Measurements from ENCODE around the gene CSRNP2.
"Not testable (repeated sequence)": the region's sequence is repeated elsewhere in the genome, so short reads cannot be mapped to it uniquely, and the experiment has no call there.

Gene CSRNP2

DNA sequence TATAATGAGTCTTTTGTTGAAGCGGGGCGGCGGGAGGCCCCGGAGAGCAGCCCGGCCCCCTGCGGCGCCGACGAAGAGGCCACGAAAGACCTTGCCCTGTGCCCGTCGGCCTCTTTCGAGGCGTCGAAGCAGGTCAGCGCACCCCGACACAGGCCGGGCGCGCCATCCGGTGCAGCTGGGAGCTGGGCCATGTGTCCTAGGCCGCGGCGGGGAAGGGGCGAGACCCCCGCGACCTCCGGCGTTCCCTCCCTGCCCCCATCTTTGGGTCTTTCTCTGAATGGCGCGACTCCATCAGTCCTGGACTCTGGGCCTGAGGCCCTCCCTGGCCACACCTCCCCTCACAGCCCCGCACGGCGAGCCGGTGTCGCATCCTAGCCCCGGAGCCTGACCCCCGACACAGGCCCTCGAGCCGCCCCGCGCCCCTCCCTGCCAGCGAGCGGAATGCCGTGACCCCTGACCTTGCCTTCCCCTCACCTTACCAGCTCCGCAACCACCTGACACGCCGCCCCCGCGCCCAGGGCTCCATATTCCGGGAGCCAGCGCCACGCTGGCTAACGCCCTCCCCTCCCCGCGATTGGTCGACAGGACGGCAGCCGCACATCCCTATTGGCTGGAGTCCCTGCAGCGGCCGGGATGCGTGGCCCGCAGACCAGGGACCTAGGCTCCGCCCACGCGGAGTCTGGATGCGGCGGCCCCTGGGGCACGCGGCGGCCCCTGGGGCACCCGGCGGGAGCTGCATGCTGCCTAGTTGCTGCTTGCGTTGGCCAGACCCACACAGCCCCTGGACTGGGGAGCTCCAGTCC lies 57.4 kb downstream of the CSRNP2 start, which contains the start of gene SLC11A2:
Gene SLC11A2 (minus strand): TSS at position 549 of the 803 bp plus-strand sequence. CDS start 15,656 bp downstream, outside the sequence.
- DNase-seq, result peak; percentile 88

DNA sequence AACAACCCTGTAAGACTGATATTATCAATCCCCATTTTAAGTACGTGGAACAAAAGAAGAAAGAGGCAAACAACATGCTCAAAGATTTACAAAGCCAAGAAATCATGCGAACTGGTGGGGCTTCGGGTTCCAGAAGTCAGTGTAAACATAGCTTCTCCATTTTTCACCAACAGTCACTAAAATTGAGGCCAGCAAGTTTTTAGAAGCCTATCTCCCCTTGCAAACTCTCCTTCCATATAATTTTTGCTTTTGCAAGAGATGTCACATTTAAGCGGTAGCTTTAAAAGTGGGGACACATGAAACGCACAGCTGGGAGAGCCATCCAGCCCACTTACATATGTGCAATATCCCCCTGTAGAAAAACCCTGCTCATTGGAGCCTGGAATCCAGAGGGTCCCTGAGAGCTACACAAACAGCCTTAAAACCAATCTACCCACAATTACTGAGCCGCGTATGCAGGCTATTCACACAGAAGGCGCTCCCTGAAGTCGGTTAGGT lies 58.0 kb downstream of the CSRNP2 start:
- DNase-seq, result no peak

DNA sequence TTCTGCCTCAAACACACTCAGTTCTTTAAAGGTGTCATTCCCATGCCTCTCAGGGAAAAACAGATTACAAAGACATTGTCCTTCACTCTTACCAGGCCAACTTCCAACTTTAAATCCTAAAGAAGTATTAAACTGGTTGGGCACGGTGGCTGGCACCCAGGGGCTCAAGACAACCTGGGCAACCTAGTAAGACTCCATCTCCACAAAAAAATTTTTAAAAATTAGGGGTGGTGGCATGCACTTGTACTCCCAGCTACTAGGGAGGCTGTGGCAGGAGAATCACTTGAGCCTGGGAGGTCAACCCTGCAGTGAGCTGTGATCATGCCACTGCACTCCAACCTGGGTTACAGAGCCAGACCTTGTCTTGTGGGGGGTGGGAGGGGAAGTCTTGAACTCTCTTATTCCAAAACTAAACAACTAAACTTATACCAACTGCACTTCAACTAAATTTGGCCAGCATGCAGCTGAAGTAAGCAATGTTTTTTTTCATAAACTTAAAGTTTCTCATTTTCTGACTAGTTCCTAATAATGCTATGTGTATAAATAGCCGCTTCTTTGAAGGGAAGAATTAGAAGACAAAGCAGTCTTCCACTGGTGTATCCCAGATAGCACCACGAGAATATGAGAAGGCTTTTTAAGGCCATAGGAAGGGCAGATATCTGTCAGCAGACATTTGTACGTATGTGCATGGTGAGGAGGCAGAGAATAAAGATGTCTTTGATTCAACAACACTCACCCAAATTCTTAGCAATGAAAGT lies 59.6 kb downstream of the CSRNP2 start:
- DNase-seq, result no peak

DNA sequence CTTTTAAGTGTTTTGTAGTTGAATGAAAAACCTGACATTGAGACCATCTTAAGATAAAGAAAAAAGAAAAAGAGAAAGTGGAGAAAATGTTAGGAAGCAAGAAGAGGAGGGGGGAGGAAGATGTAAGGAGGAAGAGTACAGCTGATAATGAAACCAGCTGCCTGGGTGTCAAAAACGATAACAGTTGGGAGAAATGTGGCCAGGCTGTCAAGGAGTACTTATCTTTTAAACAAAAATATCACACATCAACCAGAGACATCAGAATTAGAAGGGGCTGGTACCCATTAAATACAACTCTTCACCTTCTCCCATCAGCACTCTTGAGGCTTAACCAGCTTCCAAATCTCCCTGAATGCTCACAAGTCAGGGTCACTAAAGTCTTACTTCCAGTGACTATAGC lies 61.7 kb downstream of the CSRNP2 start:
- DNase-seq, result no peak

DNA sequence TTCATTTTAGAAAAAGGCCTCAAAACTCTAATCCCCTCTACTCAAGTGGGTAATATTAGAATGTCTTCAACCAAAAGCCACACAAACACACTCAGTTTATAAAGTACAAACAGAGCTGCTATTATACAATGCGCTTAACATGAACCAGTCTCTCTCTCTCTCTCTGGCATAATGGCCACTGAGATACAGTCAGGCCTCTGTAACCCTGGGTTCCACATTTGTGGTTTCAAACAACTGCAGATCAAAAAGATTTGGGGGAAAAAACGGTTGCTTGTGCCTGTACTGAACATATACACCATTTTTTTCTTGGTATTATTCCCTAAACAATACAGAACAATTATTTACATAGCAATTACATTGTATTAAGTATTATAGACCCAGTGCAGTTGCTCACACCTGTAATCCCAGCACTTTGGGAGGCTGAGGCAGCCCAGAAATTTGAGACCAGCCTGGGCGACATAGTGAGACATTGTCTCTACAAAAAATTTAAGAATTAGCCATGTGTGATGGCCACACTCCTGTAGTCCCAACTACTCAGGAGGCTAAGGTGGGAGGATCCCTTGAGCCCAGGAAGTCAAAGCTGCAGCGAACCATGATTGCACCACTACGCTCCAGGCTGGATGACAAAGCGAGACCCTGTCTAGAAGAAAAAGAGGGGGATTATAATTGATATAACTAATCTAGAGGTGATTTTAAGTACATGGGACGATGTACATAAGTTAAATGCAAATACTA lies 62.8 kb downstream of the CSRNP2 start:
- DNase-seq, result no peak

DNA sequence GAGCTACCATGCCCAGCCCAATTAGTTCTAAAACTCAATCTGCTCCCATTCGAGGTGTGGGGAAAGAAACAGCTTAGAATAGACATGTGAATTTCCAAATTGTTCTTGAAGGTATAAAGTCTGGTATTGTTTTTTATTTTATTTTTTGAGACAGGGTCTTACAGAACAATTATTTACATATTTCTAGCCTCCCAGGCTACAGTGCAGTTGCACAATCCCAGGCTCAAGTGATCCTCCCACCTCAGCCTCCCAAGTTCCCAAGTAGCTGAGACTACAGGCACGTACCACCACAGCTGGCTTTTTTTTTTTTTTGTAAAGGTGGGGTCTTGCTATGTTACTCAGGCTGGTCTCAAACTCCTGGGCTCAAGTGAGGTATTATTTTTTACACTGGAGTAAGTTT lies 63.5 kb downstream of the CSRNP2 start:
- DNase-seq, result no peak

DNA sequence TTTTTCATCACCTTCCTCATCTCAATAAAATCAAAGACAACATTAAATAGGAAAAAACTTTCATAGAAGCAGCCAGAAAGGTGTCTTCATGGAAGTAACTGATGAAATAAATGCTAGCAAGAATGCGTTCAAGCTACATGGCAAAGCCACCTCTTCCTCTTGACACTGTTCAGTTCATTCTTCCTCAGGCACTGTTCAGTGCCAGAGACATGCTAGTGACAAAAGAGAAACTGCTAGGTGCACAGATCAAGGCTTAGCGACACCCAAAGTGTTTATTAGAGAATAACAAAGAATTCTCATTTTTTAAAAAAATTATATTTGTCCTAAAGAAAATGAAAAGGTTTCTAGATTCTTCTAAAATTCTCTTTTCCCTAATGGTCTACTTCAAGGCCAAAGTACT lies 64.4 kb downstream of the CSRNP2 start:
- DNase-seq, result no peak

DNA sequence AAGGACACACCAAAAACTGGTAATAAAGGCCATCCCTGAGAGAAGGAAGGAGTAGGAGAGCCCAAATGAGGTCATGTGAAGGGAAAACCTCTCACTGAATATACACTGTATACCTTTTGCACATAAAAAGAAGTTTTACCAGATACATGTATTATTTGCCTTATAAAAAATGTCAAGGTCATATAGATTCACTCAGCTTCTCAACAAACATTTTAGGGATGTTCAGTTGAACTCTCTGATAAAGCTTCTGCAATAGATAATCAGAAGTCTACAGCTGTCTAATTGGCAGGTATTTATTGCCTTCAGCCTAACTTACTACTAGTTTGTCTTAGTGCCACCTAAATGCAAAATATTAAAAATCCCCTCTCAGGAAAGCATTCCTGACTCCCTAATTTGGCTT lies 65.9 kb downstream of the CSRNP2 start:
- DNase-seq, result no peak

DNA sequence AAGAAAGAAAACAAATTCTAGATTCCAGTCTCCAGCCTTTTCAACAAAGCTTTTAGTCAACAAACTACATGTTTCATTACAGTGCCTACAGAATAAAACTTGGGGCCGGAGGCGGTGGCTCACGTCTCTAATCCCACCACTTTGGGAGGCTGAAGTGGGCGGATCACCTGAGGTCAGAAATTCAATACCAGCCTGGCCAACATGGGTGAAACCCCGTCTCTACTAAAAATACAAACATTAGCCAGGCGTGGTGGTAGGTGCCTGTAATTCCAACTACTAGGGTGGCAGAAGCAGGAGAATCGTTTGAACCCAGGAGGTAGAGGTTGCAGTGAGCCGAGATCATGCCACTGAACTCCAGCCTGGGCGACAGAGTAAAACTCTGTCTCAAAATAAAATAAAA lies 68.9 kb downstream of the CSRNP2 start:
- DNase-seq, result not testable (repeated sequence)

DNA sequence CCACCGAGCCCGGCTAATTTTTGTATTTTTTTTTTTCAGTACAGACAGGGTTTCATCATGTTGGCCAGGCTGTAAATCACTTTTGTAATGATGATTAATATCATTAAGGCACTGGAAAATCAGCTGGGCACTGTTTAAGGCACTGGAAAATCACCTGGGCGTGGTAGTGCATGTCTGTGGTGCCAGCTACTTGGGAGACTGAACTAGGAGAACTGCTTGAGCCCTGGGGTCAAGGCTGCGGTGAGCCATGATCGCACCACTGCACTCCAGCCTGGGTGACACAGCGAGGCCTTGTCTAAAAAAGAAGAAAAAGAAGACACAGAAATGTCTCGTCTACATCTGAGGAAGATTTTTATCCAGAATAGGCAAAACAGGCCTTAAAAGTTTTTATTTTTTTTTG lies 70.0 kb downstream of the CSRNP2 start:
- DNase-seq, result no peak

DNA sequence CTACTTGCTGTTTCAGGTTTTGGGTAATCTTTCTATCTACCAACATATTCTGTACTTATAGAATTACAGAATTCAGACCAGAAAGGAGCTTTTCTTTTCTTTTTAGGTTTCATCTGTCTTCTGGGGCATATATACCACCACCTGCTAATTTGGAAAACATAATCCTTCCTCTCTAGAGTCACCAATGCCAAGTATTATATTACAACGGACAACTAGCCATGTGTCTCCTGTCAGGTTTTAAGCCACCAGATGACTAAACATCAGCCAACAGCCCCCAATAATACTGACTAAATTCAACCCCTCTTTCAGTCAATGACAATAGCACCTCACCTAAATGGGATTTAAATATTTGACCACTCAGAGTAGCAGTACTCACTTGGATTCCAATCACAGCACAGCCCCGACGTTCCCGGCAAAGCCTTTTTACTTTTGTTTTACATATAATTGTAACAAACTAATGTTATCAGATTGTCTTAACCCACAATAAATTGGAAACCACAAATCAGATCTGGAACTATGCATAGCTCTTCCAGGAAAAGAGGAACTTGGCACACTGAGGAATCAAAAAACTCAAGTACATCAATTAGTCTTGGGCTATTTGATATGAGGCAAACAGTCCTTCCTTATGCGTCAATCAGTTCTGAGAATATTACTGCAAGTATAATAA lies 70.7 kb downstream of the CSRNP2 start:
- no peak for DNase-seq

DNA sequence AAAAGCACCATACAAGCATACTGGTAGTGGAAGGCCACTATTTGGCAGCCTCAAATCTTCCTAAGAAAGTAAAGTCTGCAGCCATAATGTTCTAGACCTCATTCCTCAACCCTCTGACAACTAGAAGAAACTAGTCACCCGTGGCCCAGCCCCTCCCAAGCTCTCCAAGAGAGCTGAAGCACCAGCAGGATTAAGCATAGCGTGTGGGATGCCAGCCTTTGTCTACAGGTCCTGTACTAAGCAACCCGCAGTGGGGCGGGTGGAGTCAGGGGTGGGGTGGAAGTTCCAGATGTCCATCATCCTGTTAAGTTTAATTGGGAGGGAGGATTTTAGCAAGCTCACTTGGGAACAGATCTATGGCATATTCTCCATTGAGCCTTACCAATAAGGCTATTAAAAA lies 71.4 kb downstream of the CSRNP2 start:
- DNase-seq, result no peak
